Smooth muscle cell (in vitro differentiated cells): ENCODE measurements around the gene LRCH1. TPM values are rescaled to one million over a fixed set of nuclear protein-coding genes. Genes with fewer than 3 reads are reported as not detected.
A peak's percentile ranks its signal among the peaks of the same experiment; 100 is the strongest.

Source experiments
- DNase-seq: peaks from one replicate; lab custom pipeline; 2025; ENCODE audit not compliant: unreplicated experiment; lab: John Stamatoyannopoulos, UW
- H2AFZ ChIP-seq: fragments of 200-600 bp; sonication (generic); 2 replicates; pipeline ENCODE4 v1.6.0; 2016; ENCODE audit warnings: antibody characterized with exemption, low read depth, mild to moderate bottlenecking
- H3F3A ChIP-seq: fragments of 200-600 bp; sonication (generic); 2 replicates; pipeline ENCODE4 v1.6.0; 2017; ENCODE audit warnings: antibody characterized with exemption, low read depth
- H3K27ac ChIP-seq: fragments of 200-600 bp; sonication (generic); 2 replicates; pipeline ENCODE4 v1.5.1; 2016; ENCODE audit warnings: low read depth, mild to moderate bottlenecking
- H3K27me3 ChIP-seq: fragments of 200-600 bp; sonication (generic); 2 replicates; pipeline ENCODE4 v1.6.1; 2016; ENCODE audit warnings: low read depth, mild to moderate bottlenecking
- H3K36me3 ChIP-seq: fragments of 200-600 bp; sonication (generic); 2 replicates; pipeline ENCODE4 v1.5.1; 2016; ENCODE audit warnings: low read depth
- H3K4me1 ChIP-seq: fragments of 200-600 bp; sonication (generic); 2 replicates; pipeline ENCODE4 v1.5.1; 2016; ENCODE audit warnings: low read depth
- H3K4me2 ChIP-seq: fragments of 200-600 bp; sonication (generic); 2 replicates; pipeline ENCODE4 v1.6.0; 2016; ENCODE audit warnings: mild to moderate bottlenecking
- H3K4me3 ChIP-seq: fragments of 200-600 bp; sonication (generic); 2 replicates; pipeline ENCODE4 v1.5.1; 2016; ENCODE audit warnings: mild to moderate bottlenecking
- H3K79me2 ChIP-seq: fragments of 200-600 bp; sonication (generic); 2 replicates; pipeline ENCODE4 v1.6.0; 2016; ENCODE audit warnings: low read depth, mild to moderate bottlenecking
- H3K9ac ChIP-seq: fragments of 200-600 bp; sonication (generic); 2 replicates; pipeline ENCODE4 v1.6.0; 2016; ENCODE audit warnings: low read depth
- H3K9me3 ChIP-seq: fragments of 200-600 bp; sonication (generic); replicated peaks from 2 replicates; pipeline ENCODE4 v1.5.1; 2016; ENCODE audit warnings: low read depth
- H4K20me1 ChIP-seq: fragments of 200-600 bp; sonication (generic); 2 replicates; pipeline ENCODE4 v1.6.0; 2016; ENCODE audit warnings: low read depth
- WGBS: methylation state at CpG from one replicate; pipeline ENCODE4 v1.1.7; 2016; ENCODE audit warnings: low lambda C conversion rate; 5-methylcytosine and 5-hydroxymethylcytosine counted together
- polyA plus RNA-seq: library from polyadenylated mRNA; unstranded; fragments of >200 nt; fragmentation: Nextera tagmentation; extraction: Ambion mirVana; gene quantifications from 2 replicates; pipeline ENCODE4 v1.2.1, GENCODE V29; 2016
- total RNA-seq: library from RNA; depleted of rRNA; stranded (reverse); fragments of >200 nt; gene quantifications from 2 replicates; pipeline ENCODE4 v1.2.3, GENCODE V29; 2014
- TF ChIP-seq, protein P1 (sequence below): fragments of 200-600 bp; sonication (generic); IDR thresholded peaks from 2 replicates; pipeline ENCODE4 v1.5.1; 2017; ENCODE audit warnings: borderline replicate concordance, mild to moderate bottlenecking, antibody characterized with exemption; ENCODE audit not compliant: insufficient read depth, poor library complexity, severe bottlenecking

LRCH1 gene
- total and polyA plus RNA-seq, 2 experiments from 2014 or later = 9.4 to 27.7 TPM

DNA sequence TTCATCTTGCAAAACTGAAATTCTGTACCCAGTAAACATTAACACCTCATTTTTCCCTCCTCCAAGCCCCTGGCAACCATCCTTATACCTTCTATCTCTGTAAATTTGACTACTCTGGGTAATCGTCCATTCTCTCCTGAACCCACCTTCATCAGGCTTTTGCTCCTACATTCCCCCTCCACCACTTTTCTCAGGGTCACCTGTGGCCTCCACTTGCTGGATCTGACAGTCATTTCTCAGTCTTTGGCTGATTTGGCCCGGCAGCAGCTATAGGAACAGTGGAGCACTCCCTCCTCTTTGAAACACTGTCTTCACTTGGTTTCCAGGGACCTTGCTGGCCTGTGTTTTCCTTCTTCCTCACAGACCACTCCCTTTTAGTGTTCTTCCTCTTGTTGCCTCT is 83.5 kb downstream of the LRCH1 start:
- no peaks in the 10 kb centered on the region for H3K36me3 ChIP-seq
- peaks cover 93% of the 10 kb centered on the region for H3K79me2 ChIP-seq
- no peak overlapping the region for H3K27ac ChIP-seq
- H3K4me1 ChIP-seq = peaks cover 14% of the 10 kb centered on the region
- no peak for DNase-seq
- no peaks in the 10 kb centered on the region for H3F3A ChIP-seq
- no peak overlapping the region for H3K4me2 ChIP-seq
- no peaks in the 10 kb centered on the region for H3K9me3 ChIP-seq
- peaks cover 69% of the 10 kb centered on the region for H4K20me1 ChIP-seq
- H2AFZ ChIP-seq = no peak overlapping the region
- H3K4me3 ChIP-seq = no peak overlapping the region
- no peaks in the 10 kb centered on the region for H3K27me3 ChIP-seq
- TF ChIP-seq, protein P1, sequence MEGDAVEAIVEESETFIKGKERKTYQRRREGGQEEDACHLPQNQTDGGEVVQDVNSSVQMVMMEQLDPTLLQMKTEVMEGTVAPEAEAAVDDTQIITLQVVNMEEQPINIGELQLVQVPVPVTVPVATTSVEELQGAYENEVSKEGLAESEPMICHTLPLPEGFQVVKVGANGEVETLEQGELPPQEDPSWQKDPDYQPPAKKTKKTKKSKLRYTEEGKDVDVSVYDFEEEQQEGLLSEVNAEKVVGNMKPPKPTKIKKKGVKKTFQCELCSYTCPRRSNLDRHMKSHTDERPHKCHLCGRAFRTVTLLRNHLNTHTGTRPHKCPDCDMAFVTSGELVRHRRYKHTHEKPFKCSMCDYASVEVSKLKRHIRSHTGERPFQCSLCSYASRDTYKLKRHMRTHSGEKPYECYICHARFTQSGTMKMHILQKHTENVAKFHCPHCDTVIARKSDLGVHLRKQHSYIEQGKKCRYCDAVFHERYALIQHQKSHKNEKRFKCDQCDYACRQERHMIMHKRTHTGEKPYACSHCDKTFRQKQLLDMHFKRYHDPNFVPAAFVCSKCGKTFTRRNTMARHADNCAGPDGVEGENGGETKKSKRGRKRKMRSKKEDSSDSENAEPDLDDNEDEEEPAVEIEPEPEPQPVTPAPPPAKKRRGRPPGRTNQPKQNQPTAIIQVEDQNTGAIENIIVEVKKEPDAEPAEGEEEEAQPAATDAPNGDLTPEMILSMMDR = no peak
- no peak overlapping the region for H3K9ac ChIP-seq
- 97% methylated on average over 2 of the region's 2 CpGs for WGBS

DNA sequence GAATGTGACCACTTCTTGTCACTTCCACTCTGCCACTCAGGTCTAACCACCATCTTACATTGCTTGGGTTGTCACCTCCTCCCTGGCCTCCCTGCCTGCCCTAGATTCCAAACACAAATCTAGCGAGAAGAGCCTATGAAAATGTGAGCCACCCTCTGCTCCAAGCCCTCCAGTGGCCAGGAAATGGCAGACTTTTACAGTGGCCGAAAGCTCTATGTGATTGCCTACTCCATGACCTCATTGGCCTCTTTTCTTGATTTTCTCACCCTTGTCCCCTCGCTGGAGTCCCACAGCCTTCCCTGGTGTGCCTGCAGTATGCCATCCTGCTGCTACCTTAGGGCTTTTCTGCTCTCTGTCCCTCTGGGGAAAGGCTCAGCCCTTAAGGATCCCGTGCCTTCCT is 84.2 kb downstream of the LRCH1 start:
- 88% methylated on average over 4 of the region's 4 CpGs for WGBS

DNA sequence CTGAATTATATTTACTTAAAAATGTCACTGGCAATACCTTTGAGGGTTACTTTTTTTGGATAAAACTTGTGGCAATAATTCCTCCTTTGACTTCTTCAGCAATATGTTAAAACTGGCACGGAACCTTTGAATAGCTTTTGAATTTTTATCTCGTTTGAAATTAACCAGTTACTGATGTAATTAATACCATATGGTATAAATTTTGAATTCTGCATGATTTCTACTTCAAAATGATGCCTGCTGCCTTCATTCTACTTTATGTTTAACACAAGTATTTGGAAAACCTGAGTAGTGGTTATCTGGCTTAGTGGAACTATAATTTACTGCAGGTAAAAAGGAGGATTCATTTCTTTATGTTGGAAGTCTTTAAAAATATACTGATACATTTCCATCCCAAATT is 85.3 kb downstream of the LRCH1 start:
- Histone ChIP-seq H3F3A (no peaks in the 10 kb centered on the region), H4K20me1 (peaks cover 78% of the 10 kb centered on the region), H3K9ac (no peak overlapping the region), H3K4me1 (peaks cover 18% of the 10 kb centered on the region), H3K27ac (peak overlapping the region; percentile 61), H2AFZ (no peak overlapping the region), H3K4me2 (peak overlapping the region; percentile 72), H3K36me3 (no peaks in the 10 kb centered on the region), H3K27me3 (no peaks in the 10 kb centered on the region), H3K79me2 (peaks cover 93% of the 10 kb centered on the region), H3K4me3 (no peak overlapping the region), H3K9me3 (no peaks in the 10 kb centered on the region)
- 84% methylated on average over 2 of the region's 2 CpGs for WGBS
- TF ChIP-seq, protein P1 = no peak
- DNase-seq = no peak

More for the DNA sequence above, 84.2 kb downstream of the LRCH1 start:
- H3K27me3 ChIP-seq = no peaks in the 10 kb centered on the region
- no peak overlapping the region for H2AFZ ChIP-seq
- H3K27ac ChIP-seq = no peak overlapping the region
- H3F3A ChIP-seq = no peaks in the 10 kb centered on the region
- no peak overlapping the region for H3K4me2 ChIP-seq
- no peaks in the 10 kb centered on the region for H3K9me3 ChIP-seq
- no peaks in the 10 kb centered on the region for H3K36me3 ChIP-seq
- TF ChIP-seq, protein P1 = no peak
- H3K4me1 ChIP-seq = peaks cover 14% of the 10 kb centered on the region
- no peak for DNase-seq
- H4K20me1 ChIP-seq = peaks cover 72% of the 10 kb centered on the region
- H3K4me3 ChIP-seq = no peak overlapping the region
- H3K79me2 ChIP-seq = peaks cover 93% of the 10 kb centered on the region
- no peak overlapping the region for H3K9ac ChIP-seq

DNA sequence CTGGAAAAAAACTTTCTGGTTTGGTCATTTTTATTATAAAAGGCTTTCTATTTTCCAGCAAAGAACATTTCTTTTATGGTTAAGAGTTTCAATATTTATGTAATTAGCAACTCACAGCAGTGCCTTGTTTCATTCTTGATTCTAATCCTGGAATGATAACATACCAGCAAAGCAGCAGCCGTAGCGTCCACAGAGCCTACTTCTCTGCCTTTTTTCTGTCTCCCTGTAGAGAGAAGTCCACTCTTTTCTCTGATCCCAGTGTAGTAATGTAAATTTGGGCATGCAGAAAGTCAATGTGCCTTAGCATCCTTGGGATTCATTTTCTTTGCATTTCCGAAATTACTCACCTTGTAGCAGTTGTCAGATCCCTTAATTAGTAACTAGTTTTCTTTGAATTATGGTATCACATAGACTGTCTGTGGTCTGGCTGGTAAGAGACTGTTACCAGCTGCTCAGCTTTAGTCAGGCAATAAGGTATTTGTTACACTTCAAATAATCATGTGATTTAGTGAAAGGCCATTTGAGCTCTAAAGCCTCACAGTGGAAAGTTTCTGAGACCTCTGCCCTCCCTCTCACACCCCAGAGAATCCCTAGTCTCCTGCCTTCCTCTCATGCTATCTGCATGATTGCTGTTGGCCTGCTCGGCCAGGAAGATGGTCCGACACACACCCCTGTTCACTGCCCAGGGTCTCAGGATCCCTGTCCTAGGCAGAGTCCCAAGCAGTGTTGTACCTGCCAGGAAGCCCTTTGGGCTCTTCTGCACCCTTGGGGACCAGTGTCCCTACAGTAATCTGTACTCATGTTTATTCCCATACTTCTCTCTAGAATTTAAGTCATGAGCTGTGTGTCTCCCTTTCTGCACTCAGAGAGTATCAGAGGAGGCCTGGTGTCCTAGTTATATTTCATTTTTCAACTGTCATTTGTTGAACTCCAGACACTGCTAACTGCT is 86.3 kb downstream of the LRCH1 start:
- Histone ChIP-seq H3K27me3 (no peaks in the 10 kb centered on the region), H3K4me1 (peaks cover 19% of the 10 kb centered on the region), H3K4me3 (no peak overlapping the region), H3K79me2 (peaks cover 96% of the 10 kb centered on the region), H3K9ac (no peak overlapping the region), H3K36me3 (no peaks in the 10 kb centered on the region), H4K20me1 (peaks cover 81% of the 10 kb centered on the region), H3K27ac (peak overlapping the region; percentile 61), H2AFZ (no peak overlapping the region), H3K9me3 (no peaks in the 10 kb centered on the region), H3F3A (no peaks in the 10 kb centered on the region), H3K4me2 (peak overlapping the region; percentile 72)
- TF ChIP-seq, protein P1 = no peak
- no peak for DNase-seq
- WGBS = 35% methylated on average over 5 of the region's 5 CpGs
